Measurements from ENCODE around the gene VWA3A.

- TF ChIP-seq CTCF (conservative IDR thresholded peaks at IDR 0.05; ENCODE audit: low read depth, low read length), result no peak
- no peak for TF ChIP-seq EZH2 (IDR thresholded peaks at IDR 0.05; ENCODE audit: low read length, unreplicated experiment)
- TF ChIP-seq EZH2phosphoT487 (IDR thresholded peaks at IDR 0.05; ENCODE audit: borderline replicate concordance, low read length), result no peak
Measured at GRCh38 chr16:22171953-22172352, 79.6 kb downstream of the VWA3A start.
